Vagina (tissue), 2 donors: ENCODE measurements around the gene CLCNKA. TPM values are rescaled to one million over a fixed set of nuclear protein-coding genes. Genes with fewer than 3 reads are reported as not detected.
"Not testable (repeated sequence)": the region's sequence is repeated elsewhere in the genome, so short reads cannot be mapped to it uniquely, and the experiment has no call there.

Experiments
- DNase-seq, 2 donors: peaks; one replicate each; pipeline ENCODE4 v3.0.0-alpha.2; 2017; ENCODE audit errors: extremely low spot score in 2 of 2
- H3K27ac ChIP-seq: fragments of 200-600 bp; sonication (generic); one replicate; pipeline ENCODE4 v1.5.1; 2019
- H3K27me3 ChIP-seq: fragments of 200-600 bp; sonication (generic); one replicate; pipeline ENCODE4 v1.5.1; 2019
- H3K36me3 ChIP-seq, 2 donors: fragments of 200-600 bp; sonication (generic); one replicate each; pipeline ENCODE4 v1.5.1; 2017 to 2019
- H3K4me1 ChIP-seq: fragments of 200-600 bp; sonication (generic); one replicate; pipeline ENCODE4 v1.5.1; 2019
- H3K4me3 ChIP-seq, 2 donors: fragments of 200-600 bp; sonication (generic); 1 replicate in 1 of 2; 2 replicates in 1 of 2; pipeline ENCODE4 v1.5.1; 2016 to 2019
- H3K9me3 ChIP-seq: fragments of 200-600 bp; sonication (generic); one replicate; pipeline ENCODE4 v1.5.1; 2019
- POLR2A ChIP-seq, 2 donors: fragments of 450-650 bp; IDR thresholded peaks; one replicate each; pipeline ENCODE4 v1.6.1; 2017; ENCODE audit warnings: antibody characterized with exemption in 2 of 2, mild to moderate bottlenecking in 2 of 2, moderate library complexity in 2 of 2
- POLR2AphosphoS5 ChIP-seq, 2 donors: sonication (generic); formaldehyde crosslinking; IDR thresholded peaks; one replicate each; pipeline ENCODE4 v1.9.0; 2017; ENCODE audit warnings: antibody characterized with exemption in 2 of 2, mild to moderate bottlenecking in 2 of 2, low read depth in 1 of 2; ENCODE audit not compliant: insufficient read depth in 1 of 2
- intact Hi-C: fragments of 100-400 bp; cut with DNase I; formaldehyde crosslinking; loops from one replicate; pipeline ENCODE4 v1.15.1; 2023
- total RNA-seq: library from RNA; depleted of rRNA; stranded (reverse); fragments of >200 nt; gene quantifications from one replicate; pipeline ENCODE4 v1.2.3, GENCODE V29; 2016
- TF ChIP-seq, protein P1 (sequence below), 3 experiments: fragments of 450-650 bp in 2 of 3; fragments of 200-600 bp in 1 of 3; sonication (generic) in 1 of 3; IDR thresholded peaks; one replicate each; pipeline ENCODE4 v1.5.1; 2017 to 2019; ENCODE audit warnings: antibody characterized with exemption in 3 of 3, mild to moderate bottlenecking in 2 of 3, moderate library complexity in 2 of 3

CLCNKA gene
- total RNA-seq, 1 donor from 2014 or later: 0.25 TPM

DNA sequence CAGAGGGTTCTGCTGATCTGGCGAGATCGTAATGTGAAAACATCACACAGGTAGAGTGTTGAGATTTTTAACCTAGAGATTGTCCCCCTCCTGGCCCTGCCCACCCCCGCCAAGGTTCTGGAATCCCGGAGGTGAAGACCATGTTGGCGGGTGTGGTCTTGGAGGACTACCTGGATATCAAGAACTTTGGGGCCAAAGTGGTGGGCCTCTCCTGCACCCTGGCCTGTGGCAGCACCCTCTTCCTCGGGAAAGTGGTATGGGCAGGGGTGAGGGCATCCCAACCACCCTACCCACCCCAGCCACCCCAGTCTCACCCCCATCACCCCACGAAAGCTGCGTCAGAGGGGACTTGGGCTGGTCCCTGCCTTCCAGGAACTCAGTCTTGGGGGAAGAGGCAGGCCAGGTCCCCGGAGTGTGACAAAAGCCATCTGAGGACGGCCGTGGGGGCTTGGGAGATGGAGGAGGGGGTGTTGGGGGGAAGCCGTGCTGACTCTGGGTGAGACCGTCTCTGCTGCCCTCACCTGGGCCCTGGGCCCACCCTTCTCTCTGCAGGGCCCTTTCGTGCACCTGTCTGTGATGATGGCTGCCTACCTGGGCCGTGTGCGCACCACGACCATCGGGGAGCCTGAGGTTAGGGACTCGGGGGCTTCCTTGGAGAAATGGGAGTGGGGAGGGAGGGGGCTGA is 26.1 kb downstream of the CLCNKA start:
- intact Hi-C loops: loop anchor here (2.0 kb wide), 1 partner anchor 23 kb away; no protein-coding TSS in a partner anchor
- Histone ChIP-seq H3K27me3 (no peaks in the 10 kb centered on the region), H3K4me1 (peaks cover 13% of the 10 kb centered on the region), H3K9me3 (no peaks in the 10 kb centered on the region), H3K4me3 (peak overlapping the region in 1 of 2 donors; percentile 42), H3K36me3 (no peaks in the 10 kb centered on the region), H3K27ac (no peak overlapping the region)
- DNase-seq: no peak
- TF ChIP-seq, protein P1, sequence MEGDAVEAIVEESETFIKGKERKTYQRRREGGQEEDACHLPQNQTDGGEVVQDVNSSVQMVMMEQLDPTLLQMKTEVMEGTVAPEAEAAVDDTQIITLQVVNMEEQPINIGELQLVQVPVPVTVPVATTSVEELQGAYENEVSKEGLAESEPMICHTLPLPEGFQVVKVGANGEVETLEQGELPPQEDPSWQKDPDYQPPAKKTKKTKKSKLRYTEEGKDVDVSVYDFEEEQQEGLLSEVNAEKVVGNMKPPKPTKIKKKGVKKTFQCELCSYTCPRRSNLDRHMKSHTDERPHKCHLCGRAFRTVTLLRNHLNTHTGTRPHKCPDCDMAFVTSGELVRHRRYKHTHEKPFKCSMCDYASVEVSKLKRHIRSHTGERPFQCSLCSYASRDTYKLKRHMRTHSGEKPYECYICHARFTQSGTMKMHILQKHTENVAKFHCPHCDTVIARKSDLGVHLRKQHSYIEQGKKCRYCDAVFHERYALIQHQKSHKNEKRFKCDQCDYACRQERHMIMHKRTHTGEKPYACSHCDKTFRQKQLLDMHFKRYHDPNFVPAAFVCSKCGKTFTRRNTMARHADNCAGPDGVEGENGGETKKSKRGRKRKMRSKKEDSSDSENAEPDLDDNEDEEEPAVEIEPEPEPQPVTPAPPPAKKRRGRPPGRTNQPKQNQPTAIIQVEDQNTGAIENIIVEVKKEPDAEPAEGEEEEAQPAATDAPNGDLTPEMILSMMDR (IDR thresholded peaks at IDR 0.05): no peak
- no peak for TF ChIP-seq POLR2A (IDR thresholded peaks at IDR 0.05)
- TF ChIP-seq POLR2AphosphoS5 (IDR thresholded peaks at IDR 0.05; ENCODE audit: insufficient read depth in 1 of 2, low read depth in 1 of 2): no peak

- H3K36me3 ChIP-seq: no peaks in the 10 kb centered on the region
- peak overlapping the region; percentile 37 to 42 for H3K4me3 ChIP-seq
- intact Hi-C loops: no loop called here
- no peak overlapping the region for H3K27ac ChIP-seq
- H3K27me3 ChIP-seq: no peaks in the 10 kb centered on the region
- TF ChIP-seq POLR2AphosphoS5 (IDR thresholded peaks at IDR 0.05; ENCODE audit: insufficient read depth in 1 of 2, low read depth in 1 of 2): peak in 1 of 2 donors; percentile 28
- TF ChIP-seq POLR2A (IDR thresholded peaks at IDR 0.05): no peak
- TF ChIP-seq, protein P1 (IDR thresholded peaks at IDR 0.05): no peak
- DNase-seq: no peak
- H3K4me1 ChIP-seq: peaks cover 13% of the 10 kb centered on the region
- H3K9me3 ChIP-seq: no peaks in the 10 kb centered on the region
Measured at GRCh38 chr1:16048573-16049189, 26.8 kb downstream of the CLCNKA start.

- Histone ChIP-seq H3K27ac (no peak overlapping the region), H3K9me3 (no peaks in the 10 kb centered on the region), H3K36me3 (no peaks in the 10 kb centered on the region), H3K4me3 (no peak overlapping the region), H3K4me1 (peaks cover 13% of the 10 kb centered on the region), H3K27me3 (no peaks in the 10 kb centered on the region)
- DNase-seq: no peak
- intact Hi-C loops: loop anchor here (5.0 to 10.0 kb wide), 2 partner anchors 46 to 248 kb away; partner anchors contain the start of gene SRARP
- TF ChIP-seq POLR2A (IDR thresholded peaks at IDR 0.05): no peak
- no peak for TF ChIP-seq POLR2AphosphoS5 (IDR thresholded peaks at IDR 0.05; ENCODE audit: insufficient read depth in 1 of 2, low read depth in 1 of 2)
- TF ChIP-seq, protein P1 (IDR thresholded peaks at IDR 0.05): no peak
Measured at GRCh38 chr1:16050328-16050727, 28.5 kb downstream of the CLCNKA start.

- H3K9me3 ChIP-seq: no peaks in the 10 kb centered on the region
- H3K27me3 ChIP-seq: no peaks in the 10 kb centered on the region
- H3K4me3 ChIP-seq: no peak overlapping the region
- TF ChIP-seq POLR2A (IDR thresholded peaks at IDR 0.05) (no peak), POLR2AphosphoS5 (IDR thresholded peaks at IDR 0.05; ENCODE audit: insufficient read depth in 1 of 2, low read depth in 1 of 2) (no peak)
- TF ChIP-seq, protein P1 (IDR thresholded peaks at IDR 0.05): no peak
- H3K4me1 ChIP-seq: peaks cover 13% of the 10 kb centered on the region
- no peaks in the 10 kb centered on the region for H3K36me3 ChIP-seq
- no peak overlapping the region for H3K27ac ChIP-seq
- no peak for DNase-seq
- intact Hi-C loops: loop anchor here (5.0 to 10.0 kb wide), 2 partner anchors 46 to 249 kb away; partner anchors contain the start of gene SRARP
Measured at GRCh38 chr1:16051039-16051438, 29.2 kb downstream of the CLCNKA start.

DNA sequence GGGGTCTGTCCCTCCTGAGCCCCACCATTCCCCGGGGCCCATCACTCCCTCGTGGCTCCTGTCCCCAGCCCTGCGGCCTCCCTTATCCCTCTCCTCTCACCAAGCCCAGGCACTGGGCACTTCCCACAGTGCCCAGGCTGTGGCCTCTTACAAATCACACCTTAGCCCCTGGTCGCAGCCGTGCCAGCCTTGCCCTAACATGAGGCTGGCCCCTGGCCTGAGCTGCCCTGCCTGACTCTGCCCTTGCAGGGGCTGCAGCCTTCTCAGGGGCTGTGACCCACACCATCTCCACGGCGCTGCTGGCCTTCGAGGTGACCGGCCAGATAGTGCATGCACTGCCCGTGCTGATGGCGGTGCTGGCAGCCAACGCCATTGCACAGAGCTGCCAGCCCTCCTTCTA is 30.1 kb downstream of the CLCNKA start:
- H3K4me1 ChIP-seq: peaks cover 13% of the 10 kb centered on the region
- not testable (repeated sequence) for H3K27me3 ChIP-seq, H3K36me3 ChIP-seq, DNase-seq, H3K27ac ChIP-seq, H3K4me3 ChIP-seq, H3K9me3 ChIP-seq
- intact Hi-C loops: loop anchor here (5.0 to 10.0 kb wide), 2 partner anchors 47 to 250 kb away; partner anchors contain the start of gene SRARP
